Activated gamma-delta T cell (primary cell): ENCODE results near the gene GRAMD4.
"Not testable (repeated sequence)": the region's sequence is repeated elsewhere in the genome, so short reads cannot be mapped to it uniquely, and the experiment has no call there.

Source experiments
- DNase-seq: peaks from one replicate; lab custom pipeline; 2025; lab: John Stamatoyannopoulos, UW

GRAMD4 gene

DNA sequence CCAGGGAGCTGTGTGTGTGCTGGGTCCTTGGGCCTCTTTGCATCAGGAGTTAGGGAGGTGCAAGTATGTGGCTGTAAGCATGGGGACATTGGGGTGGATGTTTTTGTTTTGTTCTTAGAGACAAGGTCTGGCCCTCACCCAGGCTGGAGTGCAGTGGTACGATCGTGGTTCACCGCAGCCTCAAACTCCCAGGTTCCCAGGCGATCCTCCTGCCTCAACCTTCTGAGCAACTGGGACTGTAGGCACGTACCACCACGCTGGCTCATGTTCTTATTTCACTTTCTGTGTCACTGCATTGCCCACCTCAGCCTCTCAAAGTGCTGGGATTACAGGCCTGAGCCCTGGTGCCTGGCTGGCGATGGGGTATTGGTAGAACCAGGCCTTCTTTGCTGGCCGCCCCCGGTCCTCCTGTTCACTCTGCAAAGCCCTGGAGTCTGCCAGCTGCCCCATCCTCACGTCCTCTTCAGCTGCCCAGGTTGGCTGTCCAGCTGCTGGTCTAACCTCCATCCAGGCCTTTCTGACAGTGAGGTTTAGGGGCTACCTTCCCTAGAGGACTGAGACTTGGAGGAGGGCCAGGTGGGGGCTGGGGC, 851 bp upstream of the GRAMD4 start:
- DNase-seq: no peak

DNA sequence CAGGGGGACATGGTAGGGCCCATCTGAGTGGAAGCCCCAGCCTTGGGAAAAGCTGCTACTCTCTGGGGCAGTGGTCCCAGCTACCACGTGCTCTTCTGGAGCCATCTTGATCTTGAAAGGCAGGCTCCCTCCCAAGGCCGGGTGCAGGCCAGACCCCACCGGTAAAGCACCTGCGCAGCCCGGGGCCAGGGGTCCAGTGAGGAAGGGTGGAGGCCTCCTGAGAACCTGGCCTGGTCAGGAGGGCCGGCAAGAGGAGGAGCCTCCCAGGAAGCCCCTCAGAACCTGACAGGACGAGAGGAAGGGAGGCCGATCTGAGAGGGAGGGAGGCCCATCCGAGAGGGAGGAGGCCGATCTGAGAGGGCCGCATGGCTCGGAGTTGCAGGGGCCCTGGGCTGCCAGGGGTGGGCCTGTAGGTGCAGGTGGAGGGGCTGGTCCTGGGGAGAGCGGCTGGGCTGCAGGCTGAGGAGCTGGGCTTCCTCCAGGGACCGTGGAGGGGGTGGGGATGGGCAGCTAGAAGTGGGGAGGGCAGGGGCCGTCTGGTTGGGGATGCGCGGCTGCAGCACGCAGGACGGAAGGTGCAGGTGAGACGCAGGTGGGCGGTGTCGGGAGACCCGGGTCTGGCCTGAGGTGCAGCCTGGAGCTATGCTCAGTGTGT, 529 bp downstream of the GRAMD4 start:
- no peak for DNase-seq

DNA sequence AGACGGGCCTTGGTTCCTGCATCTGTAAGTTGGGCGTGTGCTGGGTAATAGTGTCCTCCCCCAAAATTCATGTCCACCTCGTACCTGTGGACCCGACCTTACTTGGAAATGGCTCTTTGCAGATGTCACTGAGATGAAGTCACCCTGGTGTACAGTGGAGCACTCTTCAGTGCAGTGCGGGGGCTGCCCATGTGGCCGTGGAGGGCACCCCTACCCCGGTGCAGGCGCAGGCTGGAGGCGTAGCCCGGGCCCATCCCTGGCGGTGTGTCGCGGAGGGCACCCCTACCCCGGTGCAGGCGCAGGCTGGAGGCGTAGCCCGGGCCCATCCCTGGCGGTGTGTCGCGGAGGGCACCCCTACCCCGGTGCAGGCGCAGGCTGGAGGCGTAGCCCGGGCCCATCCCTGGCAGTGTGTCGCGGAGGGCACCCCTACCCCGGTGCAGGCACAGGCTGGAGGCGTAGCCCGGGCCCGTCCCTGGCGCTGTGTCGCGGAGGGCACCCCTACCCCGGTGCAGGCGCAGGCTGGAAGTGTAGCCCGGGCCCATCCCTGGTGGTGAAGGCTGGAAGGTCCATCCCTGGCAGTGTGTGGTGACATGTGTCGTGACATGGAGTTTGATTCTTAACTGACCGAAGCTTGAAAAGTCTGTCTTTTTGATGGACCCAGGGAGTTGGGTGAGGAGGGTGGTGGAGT, 1.2 kb downstream of the GRAMD4 start:
- DNase-seq: not testable (repeated sequence)

DNA sequence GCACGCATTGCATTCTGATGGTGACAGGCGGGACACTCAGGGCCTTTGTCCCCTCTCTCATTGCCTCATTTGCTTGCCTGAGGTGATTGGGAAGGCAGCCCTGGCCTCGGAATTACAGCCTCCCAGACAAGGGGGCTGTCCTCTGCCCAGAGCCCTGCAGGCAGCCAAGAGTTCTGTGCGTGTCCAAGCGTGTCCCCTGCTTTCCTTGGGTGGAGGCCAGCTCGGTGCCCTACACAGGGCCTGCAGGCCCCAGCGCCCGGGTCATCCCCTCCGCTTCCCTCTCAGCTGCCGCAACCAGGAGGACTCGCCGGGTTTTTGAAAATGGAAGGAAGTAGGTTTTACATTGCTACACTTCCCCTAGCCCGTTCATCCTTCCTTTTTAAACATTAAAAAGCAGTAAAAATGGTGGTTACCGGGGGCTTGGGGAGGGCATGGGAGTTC, 1.9 kb downstream of the GRAMD4 start:
- no peak for DNase-seq

DNA sequence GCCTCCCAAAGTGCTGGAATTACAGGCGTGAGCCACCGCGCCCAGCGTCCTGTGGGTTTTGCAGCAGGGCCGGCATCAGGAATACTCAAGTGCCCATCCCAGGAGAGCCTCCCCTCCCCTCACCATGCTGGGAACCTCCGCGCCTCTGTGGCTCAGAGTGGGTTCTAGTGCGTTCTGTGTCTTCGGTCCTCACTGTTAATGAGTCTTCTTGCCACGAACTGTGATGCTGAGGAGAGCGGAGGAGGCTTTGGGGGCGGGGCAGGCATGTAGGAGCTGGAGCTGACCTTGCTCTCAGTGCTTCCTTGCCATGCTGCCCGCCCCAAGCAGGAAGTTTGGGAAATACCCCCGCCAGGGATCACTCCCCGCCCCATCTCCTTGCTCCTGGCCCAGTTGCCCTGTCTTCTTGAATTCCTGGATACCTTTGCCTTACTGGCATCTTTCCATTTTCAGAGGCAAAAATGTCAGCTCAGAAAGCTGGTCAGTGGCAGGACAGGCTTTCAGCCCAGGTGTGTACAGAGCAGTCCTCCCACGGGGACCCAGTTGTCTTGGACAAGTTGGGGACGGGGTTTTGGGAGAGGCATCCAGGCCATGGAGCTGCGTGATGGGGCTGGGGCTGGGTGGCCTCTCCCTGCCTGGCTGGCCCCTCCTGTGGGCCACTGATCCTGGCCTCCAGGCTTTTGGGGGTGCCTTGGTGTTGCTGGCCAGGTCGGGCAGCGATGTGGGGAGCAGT, 5.1 kb downstream of the GRAMD4 start:
- DNase-seq: no peak

DNA sequence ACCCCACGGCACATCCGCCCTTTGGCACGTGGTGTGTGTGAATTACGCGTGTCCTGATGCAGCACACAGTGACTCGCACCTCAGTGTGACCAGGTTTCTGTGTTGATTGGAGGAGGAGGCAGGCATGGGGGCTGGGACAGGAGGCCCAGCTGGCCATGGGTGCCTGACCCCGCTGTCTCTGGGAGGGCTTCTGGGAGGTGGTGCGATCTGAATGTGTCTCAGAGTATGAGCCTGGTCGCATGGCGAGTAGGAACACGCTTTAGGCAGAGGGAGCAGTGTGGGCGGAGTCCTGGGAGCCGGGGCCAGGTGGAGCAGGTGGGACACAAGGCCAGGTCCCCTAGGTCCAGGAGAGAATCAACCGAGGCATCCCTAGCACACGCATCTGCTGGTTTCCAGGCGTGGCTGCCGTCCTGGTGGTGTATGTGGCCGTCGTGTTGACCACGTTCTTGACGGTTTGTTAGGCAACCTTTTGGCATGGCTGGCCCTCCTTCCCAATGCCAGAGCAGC, 5.7 kb downstream of the GRAMD4 start:
- DNase-seq: no peak

DNA sequence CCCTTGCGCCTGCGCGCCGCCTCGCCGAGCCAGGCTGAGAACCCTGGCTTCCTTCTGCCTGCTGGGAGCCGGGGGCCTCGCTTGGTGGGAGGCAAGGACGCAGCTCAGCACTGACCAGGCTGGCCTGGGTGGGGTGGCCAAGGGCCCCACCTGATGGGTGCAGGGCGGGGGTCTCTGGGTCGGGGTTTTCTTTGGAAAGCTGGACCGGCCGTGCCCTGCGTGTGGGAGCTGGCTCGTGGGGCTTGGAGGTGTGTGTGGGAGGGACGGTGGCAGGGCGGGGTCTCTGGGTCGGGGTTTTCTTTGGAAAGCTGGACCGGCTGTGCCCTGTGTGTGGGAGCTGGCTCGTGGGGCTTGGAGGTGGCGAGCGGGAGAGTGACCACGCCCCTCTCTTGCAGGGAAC, 6.2 kb downstream of the GRAMD4 start:
- DNase-seq: no peak

DNA sequence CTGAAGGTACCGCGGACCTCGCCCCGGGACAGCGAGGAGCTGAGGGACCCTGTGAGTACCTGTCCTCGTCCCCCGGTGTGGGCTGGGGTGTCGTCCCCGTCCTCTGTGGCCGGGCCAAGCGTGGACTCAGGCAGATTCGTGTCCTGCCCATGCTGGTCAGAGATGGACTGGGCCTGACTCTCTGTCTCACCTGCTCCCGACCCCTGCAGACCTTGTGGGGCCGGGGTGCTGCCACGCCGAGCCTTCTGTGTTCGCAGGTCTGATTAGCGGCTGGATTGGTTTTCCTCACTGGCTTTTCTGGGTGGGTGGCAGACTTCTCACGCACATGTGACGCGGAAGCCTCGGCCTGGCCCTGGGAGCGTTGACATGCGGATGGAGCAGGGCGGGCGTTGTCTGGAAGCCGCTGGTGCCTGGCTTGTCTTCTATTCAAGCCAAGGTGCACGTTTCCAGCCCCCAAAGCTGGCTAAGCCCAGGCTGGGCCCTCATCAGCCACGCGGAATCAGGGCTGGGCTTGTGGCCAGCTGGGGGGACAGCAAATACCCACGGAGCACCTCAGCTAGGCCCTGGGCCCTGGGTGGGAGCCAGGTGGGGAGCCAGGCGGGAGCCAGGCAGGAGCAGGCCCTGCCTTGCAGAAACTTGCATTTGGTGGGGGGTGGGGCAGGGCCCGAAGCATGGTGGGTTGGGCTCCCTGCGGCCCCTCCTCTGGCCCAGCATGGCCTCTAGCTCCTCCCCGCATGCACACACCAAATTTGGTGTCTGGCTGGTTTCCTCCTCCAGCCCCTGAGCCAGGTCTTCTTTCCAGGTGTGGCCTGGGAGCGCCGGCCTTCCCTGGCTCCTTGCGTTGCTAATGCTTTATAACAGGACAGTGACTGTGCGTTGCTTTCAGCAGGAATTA, 7.0 kb downstream of the GRAMD4 start:
- DNase-seq: no peak

DNA sequence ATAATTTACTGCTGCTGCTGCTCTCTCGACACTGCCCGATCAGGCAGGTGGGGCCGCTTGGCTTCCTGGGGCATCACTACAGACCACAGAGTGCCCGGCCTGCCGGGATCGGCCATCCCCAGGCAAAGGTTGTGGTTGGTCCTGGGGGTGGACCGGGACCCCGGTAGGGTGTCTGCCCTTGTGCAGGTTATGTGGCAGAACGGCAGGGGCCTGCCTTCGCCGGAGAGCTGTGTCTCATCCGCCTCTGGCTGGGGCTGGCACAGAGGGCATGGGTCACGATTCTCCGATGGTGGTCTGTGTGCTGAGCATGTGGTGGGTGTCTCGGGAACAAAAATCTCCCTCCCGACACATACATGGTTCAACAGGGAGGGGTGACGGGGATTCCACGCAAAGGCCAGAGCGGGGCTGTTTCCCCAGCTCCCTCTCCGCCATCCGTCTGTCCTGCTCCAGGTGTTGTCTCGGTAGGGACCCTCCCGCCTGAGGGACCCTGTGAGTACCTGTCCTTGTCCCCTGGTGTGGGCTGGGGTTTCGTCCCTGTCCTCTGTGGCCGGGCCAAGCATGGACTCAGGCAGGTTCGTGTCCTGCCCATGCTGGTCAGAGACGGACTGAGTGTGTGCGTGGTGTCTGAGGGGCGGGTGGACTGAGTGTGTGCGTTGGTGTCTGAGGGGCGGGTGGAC, 7.8 kb downstream of the GRAMD4 start:
- DNase-seq: no peak

DNA sequence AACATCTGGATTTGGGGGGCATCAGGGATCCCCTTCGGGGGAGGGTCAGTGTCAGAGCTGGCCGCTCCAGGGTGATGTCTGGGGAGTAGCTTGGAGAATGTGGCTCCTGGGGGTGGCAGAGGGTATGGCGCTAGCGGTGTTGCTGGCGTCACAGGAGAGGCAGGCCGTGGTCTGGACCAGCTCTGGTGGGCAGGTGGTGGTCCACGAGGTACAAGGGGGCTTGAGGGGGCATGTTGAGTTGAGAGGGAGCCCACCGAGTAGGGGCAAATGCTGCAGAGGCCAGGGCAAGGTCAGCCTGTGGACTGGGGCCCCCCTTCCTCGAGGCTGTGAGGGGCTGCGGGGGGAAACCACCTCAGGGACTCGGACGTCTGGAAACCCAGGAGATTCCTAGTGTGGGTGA, 8.6 kb downstream of the GRAMD4 start:
- no peak for DNase-seq

DNA sequence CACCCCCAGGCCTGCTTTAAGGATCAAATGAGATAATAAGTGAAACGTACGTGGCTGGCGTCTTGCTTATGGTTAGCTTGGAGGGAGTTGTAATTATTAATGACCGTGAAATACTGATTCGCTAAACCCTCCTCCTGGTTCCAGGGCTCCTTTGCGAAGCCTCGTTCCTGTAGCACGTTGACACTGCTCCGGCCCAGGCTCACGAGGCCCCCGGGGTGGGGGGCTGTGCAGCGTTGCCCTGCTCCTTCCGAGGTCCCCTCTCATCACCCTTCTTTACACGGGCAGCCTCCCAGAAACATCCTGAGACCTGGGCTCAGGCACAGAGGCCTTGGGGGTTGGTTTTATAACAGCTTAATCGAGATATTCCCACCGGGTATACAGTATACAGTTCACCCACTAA, 9.1 kb downstream of the GRAMD4 start:
- no peak for DNase-seq

DNA sequence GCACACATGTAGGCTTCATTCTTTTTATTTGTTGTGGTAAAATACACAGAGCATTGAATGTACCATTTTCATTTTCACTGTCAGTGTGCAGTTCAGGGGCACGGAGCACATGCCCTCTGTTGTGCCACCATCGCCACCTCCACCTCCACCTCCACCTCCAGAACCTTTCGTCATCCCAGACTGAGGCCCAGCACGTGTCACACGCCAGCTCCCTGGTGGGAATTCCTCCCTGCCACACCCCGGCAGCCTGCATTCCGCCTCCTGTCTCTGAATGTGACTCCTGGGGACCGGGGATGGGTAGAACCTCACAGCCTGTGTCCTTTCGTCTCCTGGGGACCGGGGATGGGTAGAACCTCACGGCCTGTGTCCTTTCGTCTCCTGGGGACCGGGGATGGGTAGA, 10.9 kb downstream of the GRAMD4 start:
- no peak for DNase-seq

DNA sequence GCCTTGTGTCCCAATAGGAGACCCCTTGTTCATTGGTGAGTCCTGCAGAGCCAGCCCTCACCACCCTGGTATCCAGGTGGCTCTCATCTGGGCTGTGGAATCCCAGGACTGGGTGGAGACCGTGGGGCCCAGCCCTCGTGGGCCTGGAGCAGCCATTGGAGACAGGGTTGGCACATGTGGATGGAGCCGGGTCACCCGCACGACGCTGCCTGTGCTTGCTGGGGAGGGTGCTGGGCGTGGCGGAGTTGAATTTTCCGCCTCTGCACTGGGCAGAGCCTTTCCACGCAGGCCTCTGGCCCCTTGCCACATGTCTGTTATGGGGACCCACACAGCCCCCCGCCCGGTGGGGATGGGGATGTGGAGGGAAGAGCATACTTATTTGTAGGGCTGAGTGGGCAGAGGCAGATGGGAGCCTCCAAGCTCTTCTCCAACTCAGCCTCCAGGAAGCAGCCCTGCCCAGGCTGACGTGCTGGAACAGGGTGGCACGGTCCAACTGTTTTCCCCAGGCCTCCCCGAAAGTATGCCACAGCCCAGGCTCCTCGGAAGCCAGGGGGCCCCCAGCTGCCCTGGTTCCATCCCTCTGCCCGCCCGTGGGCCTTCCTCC, 12.6 kb downstream of the GRAMD4 start:
- DNase-seq: no peak

DNA sequence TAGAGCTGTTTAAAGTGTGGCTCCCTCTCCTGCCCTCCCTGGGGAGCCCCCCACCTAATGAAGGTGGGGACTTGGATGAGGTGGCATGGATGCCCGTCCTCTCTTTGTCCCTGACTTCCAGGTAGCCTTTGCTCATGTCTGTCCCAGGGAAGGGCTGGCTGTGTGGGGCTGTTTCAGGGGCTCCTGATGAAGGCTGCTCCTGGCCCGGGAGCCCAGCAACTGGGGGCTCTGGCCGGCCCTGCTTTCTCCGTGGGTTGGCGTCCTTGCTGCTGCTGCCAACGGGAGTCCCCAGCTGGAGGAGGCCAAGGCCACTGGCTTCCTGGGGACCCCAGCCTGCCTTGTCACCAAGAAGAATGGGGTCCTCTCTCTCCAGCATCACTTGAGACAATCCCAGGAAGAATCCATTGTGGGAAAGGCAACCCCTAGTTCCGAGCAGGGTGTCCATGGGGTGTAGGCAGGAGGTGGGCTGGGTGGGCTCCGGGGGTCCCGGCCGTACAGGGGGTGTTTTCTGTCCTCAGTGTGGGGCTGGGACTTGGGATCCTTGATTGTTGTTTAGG, 13.2 kb downstream of the GRAMD4 start:
- DNase-seq: no peak

DNA sequence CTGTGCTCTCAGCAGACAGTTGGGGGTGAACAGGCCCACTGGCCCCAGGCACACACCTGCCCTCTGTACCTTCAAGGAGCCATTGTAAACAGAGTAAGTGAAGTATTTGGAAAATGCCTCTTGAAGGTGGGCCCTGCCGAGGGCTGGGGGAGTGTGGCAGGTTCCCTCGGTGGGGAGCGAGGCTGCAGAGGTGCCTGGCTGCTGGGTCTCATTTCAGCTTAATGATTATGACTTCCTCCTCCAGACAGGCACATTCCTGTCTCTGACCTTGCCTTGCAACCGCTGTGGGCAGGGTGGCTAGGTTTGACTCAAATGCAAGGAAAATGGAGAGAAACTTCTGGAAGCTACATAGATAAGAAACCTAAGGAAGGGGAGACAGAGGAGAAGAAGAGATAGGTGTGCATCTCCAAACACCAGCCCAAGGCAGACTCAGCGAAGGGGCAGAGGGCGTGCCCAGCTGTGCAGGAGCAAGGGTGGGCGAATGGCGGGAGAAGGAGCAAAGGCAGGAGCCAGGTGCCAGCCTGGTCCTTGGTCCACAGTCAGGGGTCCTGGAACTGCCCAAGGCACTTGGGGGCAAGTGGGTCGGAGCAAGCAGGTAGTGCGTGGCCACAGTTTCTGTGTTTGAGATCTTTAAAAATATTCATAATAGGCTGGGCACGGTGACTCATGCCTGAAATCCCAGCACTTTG, 14.0 kb downstream of the GRAMD4 start:
- no peak for DNase-seq

DNA sequence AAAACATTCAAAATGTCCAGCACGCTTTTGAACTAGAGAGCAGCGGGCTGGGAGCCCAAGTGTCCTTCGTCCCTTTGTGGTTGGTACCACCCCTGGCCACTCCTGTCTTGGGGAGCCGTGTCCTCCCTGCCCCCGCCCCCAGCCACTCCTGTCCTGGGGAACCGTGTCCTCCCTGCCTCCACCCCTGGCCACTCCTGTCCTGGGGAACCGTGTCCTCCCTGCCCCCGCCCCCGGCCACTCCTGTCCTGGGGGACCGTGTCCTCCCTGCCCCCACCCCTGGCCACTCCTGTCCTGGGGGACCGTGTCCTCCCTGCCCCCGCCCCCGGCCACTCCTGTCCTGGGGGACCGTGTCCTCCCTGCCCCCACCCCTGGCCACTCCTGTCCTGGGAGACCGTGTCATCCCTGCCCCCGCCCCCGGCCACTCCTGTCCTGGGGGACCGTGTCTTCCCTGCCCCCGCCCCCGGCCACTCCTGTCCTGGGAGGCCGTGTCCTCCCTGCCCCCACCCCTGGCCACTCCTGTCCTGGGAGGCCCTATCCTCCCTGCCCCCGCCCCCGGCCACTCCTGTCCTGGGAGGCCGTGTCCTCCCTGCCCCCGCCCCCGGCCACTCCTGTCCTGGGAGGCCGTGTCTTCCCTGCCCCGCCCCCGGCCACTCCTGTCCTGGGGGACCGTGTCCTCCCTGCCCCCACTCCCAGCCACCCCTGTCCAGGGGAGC, 14.9 kb downstream of the GRAMD4 start:
- not testable (repeated sequence) for DNase-seq

DNA sequence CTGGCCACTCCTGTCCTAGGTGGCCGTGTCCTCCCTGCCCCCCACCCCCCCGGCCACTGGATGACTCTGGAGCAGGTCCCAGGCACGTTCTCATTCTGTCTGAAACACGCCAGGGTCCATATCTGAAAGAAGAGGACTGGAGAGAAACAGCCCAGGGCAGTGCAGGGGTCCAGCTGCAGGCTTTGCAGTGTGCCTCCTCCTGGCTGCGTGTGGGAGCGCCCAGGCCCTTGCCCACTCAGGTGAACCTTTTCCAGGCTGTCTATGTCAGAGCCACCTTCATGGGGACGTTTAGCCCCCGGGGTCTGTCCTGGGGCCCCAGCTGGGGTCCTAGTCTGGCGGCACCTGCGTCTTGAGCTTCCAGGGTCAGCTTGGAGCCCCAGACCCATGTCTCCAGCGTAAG, 15.6 kb downstream of the GRAMD4 start:
- DNase-seq: no peak

DNA sequence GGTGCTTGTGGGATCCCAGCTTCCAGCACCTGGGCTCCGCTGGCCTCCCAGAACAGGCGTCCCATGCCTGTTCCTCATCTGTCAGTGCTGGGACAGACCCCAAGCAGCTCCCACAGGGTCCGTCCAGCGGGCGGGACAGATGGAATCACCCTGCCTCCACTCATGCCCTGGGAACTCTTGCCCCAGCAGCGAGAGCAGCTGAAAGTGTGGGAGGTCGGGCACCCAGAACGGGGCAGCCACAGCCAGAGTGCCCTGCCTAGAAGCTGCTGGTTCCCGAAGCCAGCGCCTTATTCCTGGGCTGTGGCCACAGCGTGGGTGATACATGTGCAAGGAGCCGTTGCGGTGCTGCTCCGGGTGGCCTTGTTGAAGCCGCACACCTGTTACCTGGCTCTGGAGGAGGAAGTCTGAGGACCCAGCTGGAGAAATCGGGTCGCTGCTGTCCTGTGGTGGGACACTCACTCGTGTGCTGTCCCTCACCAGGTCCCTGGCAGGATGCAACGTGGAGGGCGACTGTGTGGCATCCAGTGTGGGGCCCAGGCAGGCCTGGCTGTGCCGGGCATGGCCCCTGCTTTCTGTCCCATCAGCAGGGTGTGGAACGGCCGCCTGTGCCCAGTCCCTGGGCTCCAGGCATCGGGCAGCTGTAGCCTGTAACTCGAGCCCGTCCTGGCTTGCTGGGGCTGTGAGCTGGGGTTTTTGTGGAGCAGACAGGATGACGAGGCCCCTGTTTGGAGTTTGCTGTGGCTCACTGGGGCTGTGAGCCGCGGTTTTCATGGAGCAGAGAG, 16.2 kb downstream of the GRAMD4 start:
- DNase-seq: no peak
